Daoy (cell line): ENCODE measurements around the gene FXYD2. TPM values are rescaled to one million over a fixed set of nuclear protein-coding genes. Genes with fewer than 3 reads are reported as not detected.
A peak's percentile ranks its signal among the peaks of the same experiment; 100 is the strongest.
"Not testable (repeated sequence)": the region's sequence is repeated elsewhere in the genome, so short reads cannot be mapped to it uniquely, and the experiment has no call there.

Experiments used
- DNase-seq: peaks from one replicate; pipeline ENCODE4 v3.0.0-alpha.2; 2015; ENCODE audit warnings: low read depth
- total RNA-seq: library from RNA; depleted of rRNA; stranded (reverse); fragments of >200 nt; shearing (Covaris generic); gene quantifications from 2 replicates; pipeline ENCODE4 v1.2.3, GENCODE V29; 2014; rRNA removed

Gene FXYD2
- 1.3 TPM in 1 of 2 replicates, not detected in the other for total RNA-seq

DNA sequence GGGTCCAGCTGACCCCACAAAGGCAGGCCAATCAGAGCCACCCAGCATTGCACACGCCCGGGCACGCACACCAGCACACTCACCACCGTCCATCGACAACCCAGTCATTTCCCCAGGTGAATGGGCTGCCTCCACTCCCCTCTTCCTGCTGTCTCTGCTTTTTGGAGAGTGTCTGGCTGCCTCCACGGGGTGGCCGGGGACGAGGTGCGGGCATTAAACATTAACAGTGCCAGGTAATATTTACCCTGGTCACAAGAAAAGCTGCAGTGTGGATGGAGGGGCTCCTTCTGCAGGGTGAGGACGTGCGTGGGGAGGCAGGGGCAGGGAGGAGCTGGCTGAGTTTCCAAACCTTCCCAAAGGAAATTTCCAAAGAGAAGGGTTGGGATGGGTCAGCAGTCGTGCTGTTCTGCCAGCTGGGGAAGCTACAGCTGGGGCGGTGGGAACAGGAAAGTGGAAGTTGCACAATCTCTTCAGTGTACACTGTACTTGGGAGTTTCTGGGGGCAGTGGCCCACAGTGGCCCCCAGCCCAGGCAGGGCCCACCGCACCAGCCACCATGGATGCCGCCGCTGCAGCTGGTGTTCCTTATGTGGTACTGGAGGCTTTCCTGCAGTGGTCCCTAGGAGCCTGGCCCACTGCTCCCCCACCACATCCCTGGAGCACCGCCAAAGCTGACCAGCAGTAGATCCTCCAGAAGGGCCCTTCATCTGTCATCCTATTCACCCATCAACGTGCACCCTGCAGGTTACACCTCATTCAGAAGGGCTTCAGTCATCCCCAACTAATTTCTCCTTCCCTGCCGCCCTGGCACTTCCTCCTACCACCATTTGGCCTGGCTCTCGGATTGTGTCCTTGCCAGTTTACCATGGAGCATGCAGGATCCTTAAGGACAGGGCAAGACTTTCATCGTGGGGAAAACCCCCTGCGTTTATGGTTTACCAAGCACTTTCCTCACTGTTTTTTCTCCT, at the start of gene FXYD2:
TSS of gene FXYD2 (minus strand) at position 174 of the 967 bp plus-strand sequence. CDS start at position 108, 66 bp downstream.
- DNase-seq = no peak

DNA sequence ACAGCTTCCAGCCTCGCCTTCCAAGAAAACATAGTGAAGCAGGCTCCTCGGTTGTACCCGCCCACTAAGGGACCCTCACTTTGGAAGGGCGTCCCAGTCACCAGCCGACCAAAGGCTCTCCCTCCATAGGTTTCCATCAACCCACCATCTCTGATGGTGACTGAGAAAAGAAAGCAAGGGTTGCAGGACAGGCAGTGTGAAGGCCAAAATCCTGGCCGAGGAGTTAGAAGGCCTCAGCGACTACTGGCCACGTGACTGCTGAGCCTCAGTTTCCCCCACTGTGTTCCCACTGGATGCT, 49.2 kb upstream of the FXYD2 start:
- DNase-seq = no peak

DNA sequence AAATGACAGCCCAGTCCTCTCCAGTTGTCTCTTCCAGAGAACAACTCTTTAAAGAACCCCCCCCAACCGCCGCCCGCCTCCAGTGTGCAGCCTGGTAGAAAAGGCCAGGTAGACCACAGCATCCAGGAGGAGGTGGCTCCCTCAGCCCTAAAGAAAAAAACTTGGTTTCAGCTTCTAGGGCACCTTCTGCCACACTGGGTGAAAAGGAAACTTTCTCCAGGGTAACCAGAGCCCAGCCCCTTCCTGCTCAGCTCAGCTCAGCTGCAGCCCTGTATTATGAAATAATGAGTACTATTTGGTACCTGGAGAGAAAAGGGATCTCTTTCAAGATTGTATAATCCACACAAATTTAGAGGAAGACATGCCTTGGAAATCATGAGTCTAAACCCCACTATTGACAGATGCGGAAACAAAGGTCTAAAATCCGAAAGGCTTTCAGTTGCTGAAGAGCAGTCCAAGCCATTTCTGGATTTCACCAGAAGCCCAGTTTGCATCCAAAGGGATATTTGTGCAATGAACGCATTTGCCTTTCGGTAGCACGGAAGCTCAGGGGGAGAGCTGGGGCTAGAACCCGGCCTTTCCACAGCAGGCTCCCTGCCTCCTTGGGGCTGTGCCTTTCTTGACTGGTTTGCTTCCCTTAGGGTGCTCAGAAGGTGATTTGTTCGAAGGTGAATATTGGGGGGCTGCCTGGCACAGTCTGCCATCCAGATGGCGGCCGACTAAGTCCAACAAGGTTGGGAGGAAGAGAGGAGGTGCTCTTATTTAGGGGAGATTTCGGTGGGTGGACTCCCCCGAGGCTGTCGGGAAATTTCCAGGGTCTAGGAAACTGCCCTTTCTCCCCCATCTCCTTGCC, 48.7 kb upstream of the FXYD2 start:
- DNase-seq = no peak

DNA sequence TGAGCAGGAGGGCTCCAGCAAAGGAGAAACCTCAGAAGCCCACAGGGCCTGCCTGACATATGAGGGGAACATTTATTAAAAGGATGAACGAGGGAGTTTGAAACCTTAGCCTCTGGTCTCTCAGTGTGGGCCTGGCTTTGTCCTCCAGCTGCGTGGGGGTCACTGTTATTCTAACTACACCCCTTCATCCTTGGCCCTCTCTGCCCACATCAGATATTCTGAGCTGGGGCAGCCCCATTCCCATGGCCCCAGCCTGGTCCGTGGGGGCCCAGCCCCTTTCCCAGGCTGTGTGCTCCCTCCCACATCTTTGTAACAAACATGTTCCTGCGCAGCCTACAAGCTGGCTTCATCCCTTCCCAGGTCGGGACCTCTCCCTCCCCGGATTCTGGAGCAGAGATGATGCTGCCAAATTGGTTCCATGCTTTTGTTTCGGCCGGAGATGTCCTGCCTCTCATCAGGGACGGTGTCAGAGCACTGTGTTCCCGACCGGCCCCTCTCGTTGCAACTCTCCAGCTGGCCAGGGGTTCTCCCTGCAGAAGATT, 47.9 kb upstream of the FXYD2 start:
- DNase-seq = no peak

DNA sequence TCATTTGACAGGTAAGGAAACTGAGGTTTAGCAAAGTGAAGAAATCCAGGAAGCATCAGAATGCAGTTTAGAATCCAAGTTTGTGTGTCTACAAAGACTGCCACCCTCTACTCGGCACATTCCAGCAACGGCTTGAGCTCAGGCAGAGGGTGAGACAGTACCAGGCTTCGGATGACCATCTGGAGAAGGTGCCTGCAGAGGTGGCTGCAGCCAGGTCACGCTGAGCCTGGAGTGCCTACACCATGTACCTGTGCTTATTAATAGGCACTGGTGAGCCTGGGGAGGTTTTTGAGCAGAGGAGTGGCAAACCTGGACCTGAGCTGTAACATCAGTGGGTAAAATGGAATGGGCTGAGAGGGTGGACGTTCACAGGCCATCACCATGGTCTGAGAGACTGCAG, 47.2 kb upstream of the FXYD2 start:
- no peak for DNase-seq

DNA sequence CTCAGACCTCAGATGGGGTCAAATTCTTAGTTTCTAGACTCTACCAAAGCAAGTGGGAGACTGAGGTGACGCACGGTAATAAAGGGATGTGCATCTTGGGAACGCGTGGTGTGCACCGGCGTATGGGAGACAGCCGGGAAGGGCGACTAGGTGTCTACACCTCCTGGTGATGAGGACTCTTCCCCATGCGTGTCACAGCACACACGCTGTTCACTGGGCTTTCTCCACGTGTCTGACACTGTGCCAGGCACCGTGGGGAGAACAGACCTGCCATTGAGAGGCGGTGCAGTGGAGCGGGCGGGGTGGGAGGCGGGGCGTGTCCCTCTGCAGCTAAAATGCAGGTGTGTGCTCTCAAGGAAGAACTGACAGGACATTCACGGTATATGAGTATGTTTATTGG, 46.6 kb upstream of the FXYD2 start:
- DNase-seq = no peak

DNA sequence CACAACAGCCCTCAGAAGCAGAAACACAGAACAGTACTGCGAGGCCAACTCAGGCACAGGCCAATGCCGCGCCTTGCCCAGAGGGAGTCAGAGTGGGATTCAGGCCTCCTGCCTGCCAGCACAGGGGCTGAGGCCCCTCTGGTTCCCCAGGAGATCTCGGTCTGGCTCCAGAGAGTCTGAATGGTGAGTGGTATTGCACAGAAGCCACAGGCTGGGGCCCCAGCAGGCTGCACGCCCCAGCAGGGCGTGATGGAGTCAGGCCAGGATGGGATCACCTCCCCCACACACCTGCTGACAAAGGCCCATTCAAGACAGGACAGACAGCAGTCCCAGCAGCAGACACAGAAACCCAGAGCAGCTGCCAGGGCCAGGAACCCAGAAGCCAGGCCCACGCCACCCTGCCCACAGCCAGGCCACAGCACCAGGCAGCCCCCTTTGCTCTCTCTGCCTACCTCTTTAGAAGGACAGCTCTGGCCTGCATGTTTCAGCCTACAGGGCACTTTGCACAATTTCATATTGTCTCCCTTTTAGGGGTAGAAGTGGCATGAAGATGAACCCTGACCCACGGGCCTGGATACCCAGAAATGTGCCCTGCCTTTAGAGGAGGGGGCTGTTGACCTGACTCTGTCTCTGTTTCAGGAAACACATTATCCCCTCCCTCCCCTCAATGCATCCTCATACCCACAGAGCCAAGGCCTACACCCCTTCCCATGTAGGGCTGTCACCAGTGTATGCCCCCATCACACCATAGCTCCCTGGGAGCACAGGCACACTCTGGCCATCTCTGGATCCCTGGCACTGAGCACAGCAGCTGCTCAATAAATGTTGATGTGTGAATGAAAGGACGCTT, 45.8 kb upstream of the FXYD2 start:
- no peak for DNase-seq

DNA sequence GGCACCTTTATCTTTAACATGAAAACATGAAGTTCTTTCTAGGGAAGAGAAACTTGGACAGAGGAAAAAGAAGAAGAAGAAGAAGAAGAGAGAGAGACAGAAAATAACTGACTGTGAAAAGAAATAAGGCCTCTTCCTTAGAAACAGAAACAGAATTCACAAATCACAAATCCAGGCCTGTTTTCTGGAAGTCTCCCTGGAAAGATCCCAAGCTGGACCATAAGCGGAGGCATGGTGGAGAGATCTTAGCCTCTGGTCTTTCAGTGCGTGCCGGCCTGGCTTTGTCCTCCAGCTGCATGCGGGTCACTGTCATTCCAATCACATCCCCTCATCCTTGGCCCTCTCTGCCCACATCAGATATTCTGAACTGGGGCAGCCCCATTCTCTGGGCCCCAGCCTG, 45.1 kb upstream of the FXYD2 start:
- no peak for DNase-seq

DNA sequence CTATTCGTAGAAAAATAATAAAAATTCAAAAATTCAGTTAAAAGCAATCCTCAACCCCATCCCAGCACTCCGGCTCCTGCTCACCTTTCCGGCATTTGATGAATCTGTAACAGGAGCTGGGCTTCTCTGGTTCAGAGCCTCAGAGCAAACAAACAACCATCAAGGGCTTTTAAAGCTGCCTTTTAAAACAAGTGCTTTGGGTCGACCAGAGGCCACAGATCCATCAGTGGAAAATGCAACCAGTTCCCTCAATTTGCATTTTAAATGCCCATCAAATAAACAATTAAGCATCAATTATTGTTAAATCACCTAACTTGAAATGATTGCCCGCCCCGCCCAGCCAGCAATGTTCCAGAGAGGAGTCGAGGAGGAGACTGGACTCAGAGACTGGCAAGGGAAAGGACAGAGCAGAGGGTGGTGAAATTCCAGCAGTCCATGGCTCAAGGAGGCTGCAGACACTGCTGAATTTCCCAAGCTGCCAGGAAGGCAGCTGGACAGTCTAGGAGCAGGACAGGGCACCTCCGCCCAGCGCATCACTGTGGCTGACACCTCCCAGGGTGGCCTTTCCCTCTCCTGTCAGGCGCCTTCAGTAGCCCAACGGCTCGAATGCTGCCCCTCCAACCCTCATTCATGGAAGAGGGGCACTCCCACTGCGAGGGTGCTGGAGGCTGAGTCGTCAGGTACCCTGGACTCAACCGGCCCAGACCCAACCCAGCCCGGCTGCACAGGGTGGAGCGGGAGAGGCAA, 44.4 kb upstream of the FXYD2 start:
- DNase-seq = no peak

DNA sequence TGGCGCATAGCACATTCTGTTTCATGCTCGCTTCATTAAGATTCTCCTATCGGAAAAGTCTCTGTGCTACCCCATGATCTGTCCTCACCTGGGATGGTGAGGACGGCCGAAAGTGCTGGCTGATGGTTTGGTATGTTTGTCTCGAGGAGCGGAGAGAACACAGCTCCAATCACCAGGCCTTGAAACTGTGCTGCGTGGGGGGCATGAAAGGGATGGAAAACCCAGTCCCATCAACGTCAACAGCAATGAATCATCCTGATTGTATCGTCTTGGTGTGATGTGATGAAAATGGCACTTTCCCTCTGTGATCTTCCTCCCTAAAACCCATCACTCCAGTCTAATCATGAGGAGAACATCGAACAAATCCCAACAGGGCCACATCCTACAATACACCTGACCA, 43.5 kb upstream of the FXYD2 start:
- DNase-seq = peak; percentile 34

DNA sequence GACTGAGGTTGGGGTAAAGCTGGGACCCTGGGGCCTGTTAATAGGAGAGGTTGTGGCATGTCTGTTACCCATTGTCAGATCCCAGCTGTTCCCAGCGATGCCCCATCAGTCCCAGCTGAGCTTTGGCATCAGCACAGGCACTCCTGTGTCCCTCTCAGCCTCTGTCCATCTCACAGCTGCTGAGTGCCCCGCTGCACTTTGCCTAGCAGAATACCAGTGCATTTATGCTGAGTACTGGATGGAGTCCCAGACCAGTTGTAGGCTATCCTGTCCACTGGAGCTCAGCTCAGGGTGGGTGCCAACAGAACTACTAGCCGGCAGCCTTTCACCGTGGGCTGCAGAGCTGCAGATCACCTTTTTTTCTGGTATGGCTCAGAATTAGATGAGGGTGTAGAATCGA, 42.0 kb upstream of the FXYD2 start:
- DNase-seq = no peak

DNA sequence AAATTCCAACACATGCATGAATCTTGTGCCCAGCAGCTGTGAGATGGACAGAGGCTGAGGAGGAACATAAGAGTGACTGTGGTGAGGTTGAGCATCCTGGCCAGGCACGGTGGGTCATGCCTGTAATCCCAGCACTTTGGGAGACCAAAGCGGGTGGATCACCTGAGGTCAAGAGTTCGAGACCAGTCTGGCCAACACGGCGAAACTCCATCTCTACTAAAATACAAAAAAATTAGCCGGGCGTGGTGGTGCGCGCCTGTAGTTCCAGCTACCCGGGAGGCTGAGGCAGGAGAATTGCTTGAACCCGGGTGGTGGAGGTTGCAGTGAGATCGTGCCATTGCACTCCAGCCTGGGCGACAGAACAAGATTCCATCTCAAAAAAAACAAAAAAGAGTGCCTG, 41.0 kb upstream of the FXYD2 start:
- not testable (repeated sequence) for DNase-seq

DNA sequence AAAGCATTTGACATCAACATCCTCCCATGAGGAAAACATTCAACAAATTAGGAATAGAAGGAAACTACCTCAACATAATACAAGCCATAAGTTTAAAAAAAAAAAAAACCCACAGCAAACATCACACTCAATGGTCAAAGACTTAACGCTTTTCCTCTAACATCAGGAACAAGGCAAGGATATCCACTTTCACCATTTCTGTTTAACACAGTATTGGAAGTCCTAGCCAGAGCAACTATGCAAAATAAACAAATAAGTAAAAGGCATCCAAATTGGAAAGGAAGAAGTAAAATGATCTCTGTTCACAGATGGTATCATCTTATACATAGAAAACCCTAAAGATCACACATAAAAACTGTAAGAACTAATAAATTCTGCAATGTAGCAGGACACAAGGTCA, 38.8 kb upstream of the FXYD2 start:
- no peak for DNase-seq

DNA sequence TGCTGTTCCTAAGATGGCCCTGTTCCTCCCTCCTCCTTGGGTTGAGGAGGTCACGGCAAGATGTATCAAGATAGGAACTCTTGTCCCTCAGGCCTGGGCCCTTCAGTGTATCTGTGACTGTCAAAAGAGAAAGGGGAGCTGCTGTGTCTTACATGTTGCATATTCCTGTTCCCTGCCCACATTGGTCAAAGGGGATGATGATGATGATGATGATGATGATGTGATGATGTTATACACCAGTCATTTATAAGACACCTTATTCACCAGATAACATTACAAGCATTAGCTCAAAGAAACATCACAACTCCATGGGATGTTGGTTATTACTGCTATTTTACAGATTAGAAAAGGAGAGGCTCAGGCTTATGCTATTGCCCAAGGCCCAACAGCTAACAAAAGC, 38.2 kb upstream of the FXYD2 start:
- DNase-seq = no peak

DNA sequence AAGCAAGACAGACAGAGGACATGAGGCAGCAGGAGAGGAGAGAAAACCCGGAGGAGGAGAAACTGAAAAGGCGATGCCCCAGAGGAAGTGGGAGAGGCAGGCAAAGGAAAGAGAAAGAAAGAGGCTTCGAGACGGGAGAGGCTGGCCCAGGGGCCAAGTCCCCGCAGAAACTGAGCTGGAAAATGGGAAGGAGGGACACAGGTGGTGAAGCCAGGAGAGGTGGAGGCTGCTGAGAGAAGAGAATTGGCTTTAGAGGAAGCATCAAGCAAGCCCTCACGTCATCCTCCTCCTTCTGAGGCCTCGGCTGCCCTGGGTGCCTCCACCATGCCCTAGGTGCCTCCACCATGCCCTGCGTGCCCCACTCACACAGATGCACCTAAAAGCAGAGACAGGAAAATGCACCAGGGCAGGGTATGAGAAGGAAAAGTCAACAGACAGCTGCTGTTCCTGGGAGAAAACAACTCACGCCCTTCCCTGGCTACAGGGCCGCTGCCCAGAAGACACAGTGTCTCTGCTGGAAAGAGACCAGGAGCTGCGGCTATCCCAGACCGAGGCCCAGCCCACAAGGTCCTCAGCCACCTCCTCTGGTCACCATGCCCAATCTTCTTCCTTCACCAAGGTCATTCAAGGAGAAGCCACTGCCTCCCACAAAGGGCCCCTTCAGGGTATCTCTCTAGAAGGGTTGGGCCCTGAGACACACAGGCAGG, 37.6 kb upstream of the FXYD2 start:
- DNase-seq = no peak

DNA sequence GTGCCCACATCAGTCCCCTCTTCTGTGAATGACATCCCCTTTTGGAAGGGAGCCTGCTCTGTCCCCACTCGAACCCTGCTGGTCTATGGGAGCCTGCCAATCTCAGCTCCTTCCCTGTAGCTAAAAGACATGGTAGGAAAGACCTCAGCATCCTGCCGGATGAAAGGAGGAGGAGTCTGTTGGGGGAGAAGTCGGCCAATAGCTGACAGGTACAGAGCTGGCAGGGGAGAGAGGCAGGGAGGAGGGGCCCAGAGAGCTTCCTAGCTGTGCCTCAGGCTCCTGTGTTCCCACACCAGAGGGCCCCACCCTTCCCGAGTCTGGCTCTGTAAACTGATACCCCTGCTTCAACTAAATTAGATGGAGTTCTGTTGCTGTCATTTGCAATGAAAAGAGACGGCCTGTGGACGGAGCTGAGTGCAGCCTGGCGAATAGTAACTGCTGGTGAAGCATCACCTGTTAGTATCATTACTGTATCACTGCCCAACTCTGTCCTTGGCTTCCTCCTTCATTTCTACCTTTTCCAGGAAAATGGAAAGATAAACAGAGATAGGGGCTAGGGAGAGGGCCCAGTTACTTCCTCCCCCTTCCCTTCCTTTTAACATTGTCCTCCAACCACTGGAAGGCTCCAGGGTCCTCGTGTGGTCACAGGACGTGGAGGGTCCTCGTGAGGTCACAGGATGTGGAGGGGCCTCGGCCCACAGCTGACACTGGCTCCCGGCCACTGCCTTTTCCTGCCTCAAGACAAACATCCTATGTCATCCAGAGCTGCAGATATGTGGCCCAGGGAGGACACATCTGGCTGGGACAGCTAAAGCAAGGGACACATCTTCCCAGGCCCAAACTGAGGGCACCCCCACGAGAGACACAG, 36.8 kb upstream of the FXYD2 start:
- DNase-seq = peak; percentile 70

DNA sequence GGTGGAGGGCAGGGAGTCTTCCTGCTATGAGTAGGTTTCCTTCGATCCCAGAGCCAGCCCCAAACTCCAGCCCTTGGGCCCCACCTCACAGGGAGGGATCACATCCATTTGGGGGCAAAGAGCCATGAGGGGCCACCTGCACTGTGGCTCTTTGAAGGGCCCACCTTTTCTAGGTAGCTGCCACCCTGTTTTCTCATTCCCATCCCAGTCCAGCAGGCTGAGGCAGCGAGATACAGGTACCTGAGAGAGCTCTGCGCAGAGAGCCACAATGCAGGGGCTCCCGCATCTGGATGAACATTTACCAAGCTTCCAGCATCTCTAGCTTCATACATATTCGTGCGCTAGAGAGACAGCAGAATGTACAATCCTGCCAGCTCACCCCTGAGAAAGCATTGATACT, 35.6 kb upstream of the FXYD2 start:
- no peak for DNase-seq

DNA sequence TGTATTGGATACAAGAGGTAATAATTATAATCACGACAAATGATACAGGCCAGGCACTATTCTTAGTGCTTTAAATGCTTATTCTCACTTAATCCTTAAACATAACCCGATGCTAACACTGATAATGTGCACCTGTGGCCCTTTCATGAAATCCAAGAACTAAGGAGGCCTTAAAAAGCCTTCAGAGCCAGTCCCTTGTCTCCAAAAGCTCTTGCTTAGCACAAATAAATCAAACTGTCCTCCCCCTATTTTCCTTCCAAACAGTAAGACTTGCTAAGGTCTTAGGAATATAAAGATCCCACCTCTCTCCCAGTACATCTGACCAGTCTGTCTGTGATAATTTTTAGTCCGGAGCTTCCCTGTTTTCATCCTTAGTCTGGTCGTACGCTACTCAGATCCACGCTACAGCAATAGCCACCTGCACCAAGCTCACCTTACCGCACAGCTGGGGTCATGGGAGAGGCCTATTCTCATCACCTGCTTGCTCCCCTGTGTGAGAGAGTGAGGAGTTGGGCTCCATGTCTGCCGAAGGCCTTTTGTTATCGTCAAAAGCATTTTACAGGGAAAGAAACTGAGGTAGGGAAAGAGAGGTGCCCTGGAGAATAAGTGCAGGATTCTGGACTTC, 35.1 kb upstream of the FXYD2 start:
- DNase-seq = no peak

DNA sequence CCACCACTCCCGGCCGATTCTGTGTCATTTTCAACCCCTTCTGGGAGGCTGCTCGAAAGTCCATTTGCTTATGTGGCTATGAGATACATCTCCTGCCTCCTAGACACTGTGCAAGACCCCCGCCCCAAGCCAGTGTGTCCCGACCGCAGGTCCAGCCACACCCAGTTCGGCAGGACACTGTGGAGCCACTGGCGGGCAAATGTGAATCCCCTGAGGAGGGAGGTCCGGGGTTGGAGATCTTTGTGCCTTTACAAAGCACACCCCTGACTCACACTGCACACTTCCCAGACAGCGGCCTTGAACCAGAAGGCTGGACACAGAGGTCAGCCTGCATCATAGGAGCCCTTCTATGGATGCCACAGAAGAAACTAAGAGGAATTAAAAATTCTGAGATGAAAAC, 34.5 kb upstream of the FXYD2 start:
- no peak for DNase-seq
